BJ (cell line): ENCODE data around the gene KLHL29. TPM values are rescaled to one million over a fixed set of nuclear protein-coding genes. Genes with fewer than 3 reads are reported as not detected.

Experiments
- CTCF ChIA-PET: fragments of 350-600 bp; formaldehyde crosslinking; extraction: SDS; loops from one replicate; lab custom pipeline; 2021; ENCODE audit warnings: antibody characterized with exemption, inconsistent platforms; lab: Yijun Ruan, JAX
- POLR2A ChIA-PET: fragments of 300-600 bp; sonication (Branson Sonifier 250); formaldehyde crosslinking; extraction: SDS; loops from one replicate; lab custom pipeline; 2021; ENCODE audit warnings: antibody characterized with exemption; lab: Charles Lee
- DNase-seq: peaks from one replicate; pipeline ENCODE4 v3.0.0-alpha.2; 2011; ENCODE audit warnings: low read depth
- H3K27me3 ChIP-seq: 2 replicates; pipeline ENCODE4 v1.6.0; 2011; ENCODE audit warnings: low read length; ENCODE audit not compliant: control insufficient read depth, insufficient read depth
- H3K36me3 ChIP-seq: 2 replicates; pipeline ENCODE4 v1.5.1; 2011; ENCODE audit warnings: low read length; ENCODE audit not compliant: control insufficient read depth, insufficient read depth
- H3K4me3 ChIP-seq: 2 replicates; pipeline ENCODE4 v1.5.1; 2011; ENCODE audit warnings: low read depth, mild to moderate bottlenecking, control low read depth, low read length
- CTCF ChIP-seq: IDR thresholded peaks from 2 replicates; pipeline ENCODE4 v1.5.1; 2011; ENCODE audit warnings: low read depth, mild to moderate bottlenecking, control low read depth, inconsistent platforms, low read length, moderate library complexity; ENCODE audit not compliant: insufficient read depth
- polyA minus RNA-seq: library from RNA; depleted of rRNA, polyadenylated mRNA; stranded (reverse); fragments of >200 nt; gene quantifications from 2 replicates; pipeline ENCODE4 v1.2.3, GENCODE V29; 2011; rRNA and poly(A)+ RNA removed
- polyA plus RNA-seq: library from polyadenylated mRNA; depleted of rRNA; stranded (reverse); fragments of >200 nt; gene quantifications from 2 replicates; pipeline ENCODE4 v1.2.3, GENCODE V29; 2011; rRNA removed

The KLHL29 gene
- polyA plus RNA-seq (8.1 and 10.0 TPM in 2 replicates), polyA minus RNA-seq (7.4 and 8.9 TPM in 2 replicates)

- no peak for DNase-seq
- Histone ChIP-seq H3K36me3 (no peaks in the 10 kb centered on the region), H3K4me3 (peak within 1 kb of the TSS; percentile 82), H3K27me3 (no peaks in the 10 kb centered on the region)
- CTCF ChIA-PET: no interaction called here
- TF ChIP-seq CTCF: no peak
- POLR2A ChIA-PET: interaction anchor here (0.6 kb wide), 1 partner anchor 367 kb away, joined by 3 read pairs; no protein-coding TSS in a partner anchor
Observed at GRCh38 chr2:23384551-23385343, at the start of gene KLHL29. TSS of gene KLHL29 (plus strand) at chr2:23385179. CDS start at chr2:23562197, 177,018 bp downstream.

- no peak overlapping the region for H3K4me3 ChIP-seq
- no peak for DNase-seq
- TF ChIP-seq CTCF: no peak
- H3K36me3 ChIP-seq: no peaks in the 10 kb centered on the region
- no peaks in the 10 kb centered on the region; the same call in none of the 2 replicates for H3K27me3 ChIP-seq
- POLR2A ChIA-PET: no interaction called here
- CTCF ChIA-PET: interaction anchor here (0.6 to 1.0 kb wide), 2 partner anchors 16 to 89 kb away, joined by 3 to 4 read pairs; no protein-coding TSS in a partner anchor
Observed at GRCh38 chr2:23335550-23335949, 49.4 kb upstream of the KLHL29 start.

- TF ChIP-seq CTCF: no peak
- ChIA-PET POLR2A (no interaction called here), CTCF (no interaction called here)
- Histone ChIP-seq H3K36me3 (no peaks in the 10 kb centered on the region), H3K27me3 (peaks cover 8% of the 10 kb centered on the region), H3K4me3 (no peak overlapping the region)
- no peak for DNase-seq
Observed at GRCh38 chr2:23342075-23342474, 42.9 kb upstream of the KLHL29 start.

- POLR2A ChIA-PET: no interaction called here
- no peak for DNase-seq
- CTCF ChIA-PET: no interaction called here
- Histone ChIP-seq H3K4me3 (no peak overlapping the region), H3K27me3 (peaks cover 10% of the 10 kb centered on the region), H3K36me3 (no peaks in the 10 kb centered on the region)
- no peak for TF ChIP-seq CTCF
Observed at GRCh38 chr2:23346029-23346428, 39.0 kb upstream of the KLHL29 start.

- no peak for DNase-seq
- TF ChIP-seq CTCF: no peak
- ChIA-PET POLR2A (no interaction called here), CTCF (no interaction called here)
- Histone ChIP-seq H3K36me3 (no peaks in the 10 kb centered on the region), H3K27me3 (peaks cover 10% of the 10 kb centered on the region), H3K4me3 (no peak overlapping the region)
Observed at GRCh38 chr2:23346781-23347180, 38.2 kb upstream of the KLHL29 start.
